Myocyte (in vitro differentiated cells): ENCODE results near the gene LSAMP. TPM values are rescaled to one million over a fixed set of nuclear protein-coding genes. Genes with fewer than 3 reads are reported as not detected.

ENCODE experiments used
- DNase-seq: peaks from one replicate; pipeline ENCODE4 v3.0.0-alpha.2; 2012; ENCODE audit warnings: low read depth
- total RNA-seq: library from RNA; depleted of rRNA; stranded (reverse); fragments of >200 nt; gene quantifications from 2 replicates; pipeline ENCODE4 v1.2.3, GENCODE V29; 2014

Gene LSAMP
- total RNA-seq, 1 donor from 2014 or later: 0.03 TPM

DNA sequence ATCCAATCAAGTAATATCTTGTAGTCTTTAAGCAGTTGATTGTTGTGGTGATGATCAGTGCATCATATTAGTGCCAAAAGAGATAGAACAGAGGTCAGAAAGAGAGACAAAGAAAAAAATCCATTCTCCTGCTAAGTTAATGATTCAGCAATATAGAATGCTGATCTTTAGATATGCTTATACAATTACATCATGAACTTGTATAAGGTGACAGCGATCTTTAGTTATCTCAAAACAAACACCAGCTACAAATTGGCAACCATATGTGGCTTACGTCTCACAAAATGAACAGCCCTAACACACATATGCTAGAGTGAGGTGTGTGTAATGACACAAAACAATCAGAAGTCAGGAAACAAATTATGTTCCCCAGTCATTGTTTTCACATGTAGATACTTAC is 12.5 kb downstream of the LSAMP start:
- no peak for DNase-seq

DNA sequence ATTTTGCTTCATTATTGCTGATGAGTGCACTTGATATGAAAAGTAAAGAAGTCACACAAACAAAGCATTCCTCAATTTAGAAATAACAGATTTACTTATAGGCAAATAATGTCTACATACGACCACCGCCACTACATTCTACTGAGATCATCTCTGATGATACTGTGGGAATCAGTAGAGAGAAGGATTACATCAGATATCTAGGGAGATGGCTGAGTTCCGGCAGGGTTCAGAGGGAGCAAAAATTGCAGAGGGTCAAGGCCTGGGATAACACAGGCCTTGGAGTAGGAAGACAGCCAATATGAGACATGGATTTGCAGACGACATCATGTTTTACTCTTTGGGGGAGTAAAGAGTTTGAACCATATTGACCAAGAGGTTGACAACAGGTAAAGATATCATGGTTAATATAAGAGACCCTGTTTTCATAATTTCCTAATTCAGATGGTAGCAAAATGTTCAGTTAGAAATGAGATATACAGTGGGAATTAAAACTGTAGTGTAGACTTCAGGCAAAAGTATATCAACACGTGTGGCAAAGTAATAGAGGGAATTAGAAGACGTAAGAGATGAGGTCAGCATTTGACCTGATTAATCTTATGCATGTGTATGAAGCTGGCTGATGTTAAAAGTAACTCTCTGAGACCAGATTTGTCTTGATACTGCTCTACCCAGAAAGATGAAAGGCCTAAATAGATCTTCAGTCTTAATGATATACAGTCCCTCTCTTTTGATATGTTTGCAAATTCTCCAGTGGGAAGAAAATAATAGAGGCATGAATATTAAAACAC is 15.6 kb downstream of the LSAMP start:
- DNase-seq: no peak

DNA sequence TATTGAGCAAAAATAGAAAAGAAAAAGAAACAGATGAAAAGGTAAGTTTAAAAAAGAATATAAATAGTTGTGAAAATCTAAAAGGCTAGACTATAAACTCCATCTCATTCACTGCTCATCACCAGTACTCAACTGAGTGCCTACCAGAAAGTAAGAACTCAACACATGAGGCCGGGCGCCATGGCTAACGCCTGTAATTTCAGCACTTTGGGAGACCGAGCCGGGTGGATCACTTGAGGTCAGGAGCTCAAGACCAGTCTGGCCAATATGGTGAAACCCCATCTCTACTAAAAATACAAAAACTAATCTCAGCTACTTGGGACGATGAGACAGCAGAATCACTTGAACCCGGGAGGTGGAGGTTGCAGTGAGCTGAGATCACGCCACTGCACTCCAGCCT is 19.3 kb downstream of the LSAMP start:
- no peak for DNase-seq

DNA sequence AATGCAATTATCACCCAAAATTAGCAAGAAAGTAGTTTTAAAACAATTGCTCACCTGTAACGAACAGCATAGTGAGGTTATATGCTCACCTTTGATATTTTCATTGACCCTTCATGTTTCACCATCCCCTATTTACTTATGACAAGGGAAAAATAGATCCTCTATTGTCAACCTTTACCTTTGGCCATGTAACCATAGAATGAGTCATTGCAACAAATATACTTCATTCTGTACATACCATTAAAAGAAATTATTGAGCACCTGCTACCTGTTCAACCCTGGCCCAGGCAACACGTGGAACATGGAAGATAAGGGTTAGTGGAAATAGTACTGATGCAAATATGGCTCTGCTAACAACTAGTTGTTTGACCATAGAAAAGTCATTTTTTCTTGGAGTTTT is 20.2 kb downstream of the LSAMP start:
- no peak for DNase-seq

DNA sequence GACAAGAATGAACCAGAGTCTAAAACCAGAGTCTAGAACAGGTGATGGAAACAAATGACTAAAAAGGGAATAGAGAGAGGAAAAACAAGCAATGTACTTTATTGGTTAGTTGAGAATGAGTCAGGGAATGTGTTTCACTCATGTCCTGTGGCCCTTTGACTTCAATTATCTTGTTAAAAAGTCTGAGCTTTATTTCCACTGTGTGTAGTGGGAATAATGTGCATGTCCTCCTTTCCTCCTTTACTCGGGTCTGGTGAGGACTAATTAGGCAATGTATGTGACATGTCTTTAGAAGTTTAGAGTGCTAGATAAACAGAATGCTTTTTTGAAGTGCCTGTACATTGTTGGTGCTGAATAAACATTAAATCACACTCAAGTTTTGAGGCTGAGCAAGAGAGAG is 21.3 kb downstream of the LSAMP start:
- no peak for DNase-seq

DNA sequence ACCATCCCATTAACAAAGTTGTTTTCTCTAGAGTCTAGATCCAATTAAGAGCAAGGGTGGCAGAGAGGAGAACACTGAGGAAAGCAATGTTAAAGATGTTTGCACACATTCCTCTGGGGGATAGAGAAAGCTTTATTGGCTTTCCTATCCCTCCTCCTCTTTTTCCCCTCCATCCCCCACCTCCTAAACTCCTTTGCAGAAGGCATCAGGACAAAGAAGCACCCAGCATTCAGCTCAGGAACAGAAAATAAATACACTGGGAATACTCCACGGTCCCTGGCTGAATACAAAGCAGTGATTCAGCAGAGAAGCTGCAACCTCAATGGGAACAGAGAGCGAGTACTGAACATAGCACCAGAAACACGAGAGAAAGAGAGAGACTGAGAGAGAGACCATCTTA is 21.9 kb downstream of the LSAMP start:
- no peak for DNase-seq

DNA sequence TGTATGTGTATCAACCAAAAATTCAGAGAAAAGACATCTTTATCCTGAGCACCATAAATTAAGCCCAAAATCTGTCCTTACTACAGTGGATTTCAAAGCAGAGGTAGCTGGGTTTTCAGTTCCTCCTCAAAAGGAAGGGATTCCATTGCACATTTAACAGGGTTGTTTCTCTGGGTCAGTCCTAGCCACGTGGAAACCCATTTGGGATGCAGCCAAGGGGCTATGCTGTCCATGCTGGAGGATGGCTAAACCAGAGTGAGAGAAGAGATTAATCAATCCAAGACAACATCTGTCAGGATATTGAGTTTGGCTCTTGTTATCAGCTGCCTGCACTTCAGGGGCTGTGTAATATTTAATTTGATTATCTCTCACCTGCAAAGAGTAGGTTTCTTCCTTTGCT is 28.1 kb downstream of the LSAMP start:
- no peak for DNase-seq

DNA sequence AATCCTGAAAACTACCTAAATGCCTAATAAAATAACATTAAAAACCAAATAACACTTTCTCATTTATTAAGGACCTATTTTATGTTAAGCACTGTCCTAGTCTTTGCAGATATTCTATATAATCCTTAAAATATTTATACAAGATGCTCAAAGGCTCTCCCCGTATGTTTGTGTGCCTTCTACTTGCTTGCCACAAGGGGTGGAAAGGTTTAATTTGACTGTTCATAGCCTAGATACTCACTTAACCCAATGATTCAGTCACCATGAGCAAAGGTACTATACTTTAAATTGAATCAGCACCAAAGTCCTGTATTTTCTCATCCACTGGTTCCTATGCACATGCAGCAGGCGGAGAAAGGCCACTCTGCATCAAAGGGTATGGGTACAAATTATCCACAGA is 32.0 kb downstream of the LSAMP start:
- no peak for DNase-seq

DNA sequence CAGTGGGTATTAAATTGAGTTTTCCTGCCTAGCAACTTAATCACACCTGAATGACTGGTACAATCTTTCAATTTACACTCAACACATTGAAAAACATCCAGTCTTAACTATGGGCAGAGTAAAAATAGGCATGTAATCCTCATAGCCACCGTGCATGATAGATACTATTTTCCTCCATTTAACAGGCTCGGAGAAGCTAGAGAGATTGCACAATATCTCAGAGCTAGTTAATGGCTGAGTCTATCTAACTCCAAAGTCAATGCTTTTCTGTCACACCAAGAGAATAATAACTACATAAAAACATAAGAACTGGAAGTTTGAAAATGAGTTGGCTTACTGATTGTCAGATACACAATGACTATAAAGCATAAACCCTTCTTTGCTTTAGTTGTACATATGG is 36.8 kb downstream of the LSAMP start:
- DNase-seq: no peak

DNA sequence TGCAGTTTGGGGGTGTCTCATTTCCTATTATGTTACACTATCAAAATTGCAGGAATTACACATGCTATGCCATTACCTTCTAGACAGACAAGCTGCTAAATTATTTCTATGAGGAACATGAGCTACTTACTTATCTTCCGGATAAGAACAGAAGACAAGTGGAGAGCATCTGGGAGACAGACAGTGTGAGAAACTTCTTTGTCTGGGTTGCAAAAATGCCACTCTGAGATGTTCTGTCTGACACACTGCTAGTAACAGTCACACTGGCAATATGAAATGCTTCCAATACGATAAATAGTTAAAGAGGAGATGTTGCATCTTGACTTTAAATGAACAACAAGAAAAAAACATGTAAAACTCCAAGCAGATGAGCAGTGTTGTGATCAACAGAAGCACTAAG is 40.1 kb downstream of the LSAMP start:
- DNase-seq: no peak

DNA sequence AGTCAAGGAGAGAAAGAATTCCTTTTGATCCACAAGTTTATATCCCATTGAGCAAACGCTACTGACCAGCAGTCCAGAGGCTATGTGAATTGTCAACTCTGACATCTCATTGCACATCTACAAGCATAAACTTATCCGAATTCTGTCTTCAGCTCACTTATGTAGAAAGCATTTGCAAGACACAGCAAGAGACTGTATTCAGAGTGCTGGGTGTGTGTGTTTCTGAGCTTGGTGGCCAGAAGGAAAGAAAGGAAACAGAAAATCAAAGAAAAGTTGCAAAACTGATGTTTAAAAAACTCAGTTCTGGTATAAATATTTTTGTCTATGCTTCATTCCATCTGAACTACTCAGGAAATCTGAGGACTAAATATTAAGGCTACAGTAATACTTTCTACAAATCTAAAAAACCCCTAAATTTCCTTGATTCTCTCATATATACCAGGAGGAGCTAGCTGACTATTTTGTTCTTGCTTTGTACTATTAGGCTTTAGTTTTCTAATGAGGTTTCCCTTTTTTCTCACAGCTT is 45.5 kb downstream of the LSAMP start:
- DNase-seq: no peak

DNA sequence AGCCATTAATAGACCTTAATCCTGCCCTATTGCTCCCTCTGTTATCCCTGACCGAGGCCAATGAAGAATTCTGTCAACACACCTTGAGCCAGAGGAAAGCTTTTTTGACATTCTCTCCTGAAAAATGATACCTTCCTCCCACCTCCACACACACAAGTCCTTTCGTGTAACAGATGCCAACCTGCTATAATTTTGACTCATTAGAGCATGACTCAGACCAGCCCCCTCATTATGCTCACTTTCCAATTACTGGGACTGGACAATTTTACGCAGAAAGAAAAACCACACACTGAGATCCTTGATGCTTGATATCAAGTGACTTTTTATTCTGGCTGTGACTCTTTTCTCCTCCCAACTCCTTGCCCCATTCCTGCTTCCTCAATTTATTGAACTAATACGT is 50.9 kb downstream of the LSAMP start:
- DNase-seq: no peak

DNA sequence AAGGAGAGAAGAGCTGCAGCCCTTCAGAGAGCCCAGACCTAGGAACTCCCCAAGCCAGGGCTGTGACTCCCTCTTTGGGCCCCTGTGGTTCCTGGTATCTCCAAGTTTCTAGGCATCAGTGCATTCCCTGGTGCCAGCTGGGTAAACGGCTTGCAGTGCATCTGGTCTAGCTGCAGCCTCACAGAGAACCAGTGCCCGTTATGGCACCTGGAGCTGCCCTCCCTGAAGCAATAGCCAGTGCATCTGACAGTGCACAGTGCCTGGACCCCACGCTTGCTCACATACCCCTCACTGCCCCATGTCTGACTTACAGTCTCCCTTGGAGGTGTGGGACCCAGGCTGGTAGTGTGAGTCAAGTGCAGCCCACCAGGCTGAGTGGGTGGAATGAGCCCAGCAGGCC is 52.1 kb downstream of the LSAMP start:
- DNase-seq: no peak

DNA sequence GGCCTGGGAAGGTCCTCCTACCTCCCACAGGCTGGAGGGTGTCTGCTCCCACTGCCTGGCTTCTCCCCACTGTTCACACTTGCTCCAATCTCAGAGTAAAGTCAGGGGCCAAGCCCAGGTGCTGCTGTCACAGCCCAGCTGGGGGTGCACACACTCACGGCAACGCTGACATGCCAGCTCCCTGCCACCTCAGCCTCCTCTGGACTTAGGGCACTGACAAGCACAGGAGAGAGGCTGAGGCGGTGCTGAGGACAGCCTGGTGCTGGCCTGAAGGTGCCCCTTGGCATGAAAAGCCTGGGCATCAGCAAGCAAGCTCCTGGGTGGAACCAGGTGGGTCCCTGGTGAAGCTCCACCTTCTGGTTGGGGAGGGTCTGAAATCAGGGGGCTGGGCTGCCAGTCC is 53.0 kb downstream of the LSAMP start:
- DNase-seq: no peak

DNA sequence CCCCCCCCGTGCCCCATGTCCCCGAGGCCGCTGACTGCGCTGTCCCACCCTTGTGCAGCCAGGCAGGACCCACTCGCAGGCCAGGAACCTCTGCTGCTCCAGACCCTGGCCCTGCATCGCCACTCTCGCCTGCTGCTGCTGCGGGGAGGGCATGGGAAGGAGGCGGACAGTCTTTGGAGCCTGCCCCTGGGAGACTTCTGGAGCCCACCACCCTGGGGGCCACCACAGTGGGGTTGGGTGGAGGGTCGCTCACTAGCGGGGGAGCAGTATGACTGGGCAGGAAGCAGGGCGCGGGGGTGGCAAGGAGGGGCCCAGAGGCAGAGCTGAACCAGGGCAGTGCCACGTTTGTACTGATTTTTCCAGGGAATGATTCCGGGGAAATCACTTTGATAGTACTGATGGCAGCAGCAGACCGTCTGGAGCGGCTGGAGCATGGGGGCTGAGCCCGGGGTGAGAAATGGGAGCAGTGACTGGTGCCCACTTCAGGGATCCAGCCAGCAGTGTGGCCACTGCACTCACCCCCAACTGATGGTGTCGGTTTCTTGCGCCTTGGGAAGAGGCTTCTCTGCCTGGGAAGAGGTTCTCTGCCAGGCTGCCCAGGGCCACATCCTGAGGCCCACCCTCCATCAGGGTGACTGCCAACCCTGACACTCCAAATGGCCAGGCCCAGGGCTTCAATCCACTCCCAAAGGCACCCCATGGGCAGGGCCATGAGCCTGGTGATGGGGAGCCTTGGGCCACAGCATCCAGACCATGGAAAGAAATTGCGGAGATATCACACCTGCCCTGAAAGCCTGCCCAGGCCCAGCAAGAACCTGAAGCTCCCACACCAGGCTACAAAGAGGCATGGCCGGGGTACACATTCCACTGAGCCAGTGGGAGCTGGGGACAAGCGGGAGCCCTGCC is 53.7 kb downstream of the LSAMP start:
- no peak for DNase-seq

DNA sequence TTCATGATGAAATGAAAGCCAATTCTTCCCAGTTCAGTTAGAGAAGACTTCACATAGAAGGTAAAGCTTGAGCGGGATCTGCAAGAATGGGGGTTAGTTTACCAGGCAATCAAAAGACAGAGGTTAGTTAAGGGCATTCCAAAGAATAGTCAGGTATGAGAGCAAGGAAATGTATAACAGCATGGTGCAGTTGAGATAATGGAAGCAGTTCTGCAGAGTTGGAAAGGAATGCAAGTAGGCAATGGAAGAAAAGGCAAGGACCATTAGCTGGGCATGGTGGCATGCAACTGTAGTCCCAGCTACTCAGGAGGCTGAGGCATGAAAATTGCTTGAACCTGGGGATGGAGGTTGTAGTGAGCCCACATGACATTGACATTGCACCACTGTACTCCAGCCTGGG is 55.0 kb downstream of the LSAMP start:
- DNase-seq: no peak

DNA sequence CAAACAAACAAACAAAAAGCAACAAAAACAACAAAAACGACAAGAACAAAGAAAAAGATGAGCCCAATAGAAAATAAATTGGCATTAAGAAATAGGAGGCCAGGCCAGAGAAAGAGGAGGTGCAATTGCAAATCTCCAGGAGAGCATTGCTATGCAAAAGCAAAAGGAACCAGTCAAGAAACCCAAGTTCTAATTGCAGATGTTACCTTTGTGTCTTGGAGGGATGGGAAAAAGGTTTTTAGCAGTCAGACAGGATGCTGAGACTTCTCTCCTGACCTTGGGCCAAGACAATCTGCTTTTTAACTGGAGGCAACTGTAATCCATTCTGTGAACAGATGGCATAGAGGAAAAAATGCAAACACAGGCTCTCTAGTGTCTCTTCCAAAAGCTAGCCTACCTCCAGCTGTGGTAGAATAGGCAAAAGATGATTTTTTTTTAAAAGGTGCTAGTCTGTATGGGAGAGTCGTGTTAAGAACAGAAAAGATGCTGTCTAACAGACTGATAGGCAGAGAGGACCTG is 56.4 kb downstream of the LSAMP start:
- DNase-seq: no peak

DNA sequence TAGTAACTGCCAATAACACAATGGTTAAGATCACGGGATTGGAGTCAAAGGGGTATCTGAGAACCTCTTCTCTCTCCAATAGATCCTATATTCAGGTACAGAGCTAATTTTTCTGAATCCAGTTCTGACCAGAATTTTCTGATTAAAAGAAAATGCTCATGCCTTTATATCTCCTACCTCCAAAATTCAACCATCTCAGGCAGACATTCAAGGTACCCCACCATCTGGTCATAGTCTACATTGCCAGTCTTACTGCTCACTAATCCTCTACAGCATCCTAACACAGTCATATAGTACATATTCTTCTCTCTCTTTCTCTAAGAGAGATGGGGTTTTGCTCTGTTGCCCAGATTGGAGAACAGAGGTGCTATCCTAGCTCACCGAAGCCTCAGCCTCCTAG is 59.1 kb downstream of the LSAMP start:
- DNase-seq: no peak

DNA sequence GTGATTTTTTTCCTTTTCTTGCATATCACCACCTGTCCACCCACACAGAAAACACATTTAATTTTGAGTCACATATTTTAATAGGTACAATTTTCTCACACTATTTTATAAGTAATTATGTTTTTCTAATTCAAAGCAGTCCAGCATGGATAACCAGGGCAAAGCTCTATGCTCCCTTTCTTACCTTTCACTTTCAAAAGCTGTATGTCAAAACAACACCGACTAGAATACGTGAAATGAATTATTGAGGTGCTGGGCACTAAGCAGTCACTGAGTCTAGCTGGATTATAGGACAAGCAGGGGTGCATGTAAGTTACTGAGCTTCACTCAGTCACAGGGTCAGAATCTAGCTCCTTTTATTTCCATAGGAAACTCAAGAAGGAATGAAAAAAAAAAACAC is 60.6 kb downstream of the LSAMP start:
- DNase-seq: no peak

DNA sequence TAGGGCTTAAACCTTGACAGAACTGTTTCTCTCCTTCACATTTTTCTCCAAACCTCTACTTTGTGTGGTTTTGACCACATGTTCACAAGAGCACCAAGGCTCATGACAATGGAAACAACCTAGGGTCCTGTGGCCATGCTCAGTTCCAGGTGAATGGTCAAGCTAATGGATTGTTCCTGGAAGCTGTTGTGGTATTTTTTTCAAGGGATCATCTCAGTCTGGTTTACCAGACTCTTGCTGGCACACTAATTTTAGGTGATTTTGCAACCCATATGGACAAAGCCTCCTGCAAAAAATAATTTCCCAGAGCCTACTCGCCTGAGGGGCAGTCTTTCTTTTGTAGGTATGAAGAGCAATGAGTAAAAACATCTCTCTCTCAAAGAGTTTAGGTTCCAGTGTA is 67.2 kb downstream of the LSAMP start:
- DNase-seq: no peak

DNA sequence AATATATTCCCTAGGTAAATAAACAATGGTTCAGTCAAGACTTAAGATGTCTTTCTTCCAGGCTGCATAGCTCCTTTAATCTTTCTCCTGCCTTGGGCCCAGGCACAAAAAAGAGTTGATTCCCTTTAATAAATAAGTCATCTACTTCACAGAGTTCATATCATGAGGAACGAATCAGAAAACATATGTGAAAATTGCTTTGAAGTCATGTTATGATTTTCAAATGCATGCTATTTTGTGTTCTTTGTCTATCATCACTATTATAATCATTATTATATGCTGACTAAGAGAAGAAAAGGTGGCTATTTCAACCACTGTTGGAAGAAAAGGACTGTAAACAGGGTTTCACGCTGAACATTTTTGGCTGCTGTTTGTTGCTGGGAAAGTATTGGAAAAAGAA is 70.4 kb downstream of the LSAMP start:
- DNase-seq: no peak

DNA sequence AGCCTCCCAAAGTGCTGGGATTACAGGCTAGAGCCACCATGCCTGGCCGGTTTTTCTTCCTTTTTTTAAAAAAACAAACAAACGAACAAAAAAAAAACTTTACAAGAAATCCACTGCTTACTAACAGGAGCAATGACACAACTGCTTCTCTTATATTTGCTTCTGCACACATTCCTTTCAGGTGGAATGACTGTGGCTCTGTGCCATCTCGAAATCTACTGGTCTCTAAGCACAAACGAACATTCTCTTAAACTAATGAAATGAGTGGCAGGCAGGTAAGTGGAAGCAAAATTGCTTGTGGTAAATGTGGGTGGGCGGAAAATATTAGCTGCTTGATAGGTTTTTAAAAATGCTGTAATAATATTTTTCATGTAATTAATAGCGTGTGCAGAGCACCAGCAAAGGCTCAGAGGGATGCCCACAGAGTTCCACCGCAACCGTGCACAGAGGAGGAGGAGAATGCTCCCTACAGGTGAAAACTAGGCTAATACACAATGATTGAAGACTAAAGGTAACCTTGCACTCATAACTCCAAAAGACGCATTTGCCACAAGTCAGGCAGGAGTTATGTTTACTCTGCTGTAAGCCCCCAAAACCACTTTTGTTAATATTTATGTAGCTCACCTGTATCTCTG is 77.4 kb downstream of the LSAMP start:
- DNase-seq: no peak
